LNCaP clone FGC (cell line): ENCODE results near the gene AHSG.
"Not testable (repeated sequence)": the region's sequence is repeated elsewhere in the genome, so short reads cannot be mapped to it uniquely, and the experiment has no call there.

ENCODE experiments used
- DNase-seq: peaks from one replicate; pipeline ENCODE4 v3.0.0-alpha.2; 2011; ENCODE audit warnings: low read depth
- H3K4me3 ChIP-seq: 2 replicates; pipeline ENCODE4 v1.5.1; 2011; ENCODE audit warnings: mild to moderate bottlenecking, low read depth, low read length, control low read depth
- TF ChIP-seq, protein P1 (sequence below): IDR thresholded peaks from 2 replicates; pipeline ENCODE4 v1.5.1; 2012; ENCODE audit warnings: mild to moderate bottlenecking; ENCODE audit not compliant: control insufficient read depth, insufficient read depth; ENCODE audit errors: extremely low read depth

Gene AHSG

DNA sequence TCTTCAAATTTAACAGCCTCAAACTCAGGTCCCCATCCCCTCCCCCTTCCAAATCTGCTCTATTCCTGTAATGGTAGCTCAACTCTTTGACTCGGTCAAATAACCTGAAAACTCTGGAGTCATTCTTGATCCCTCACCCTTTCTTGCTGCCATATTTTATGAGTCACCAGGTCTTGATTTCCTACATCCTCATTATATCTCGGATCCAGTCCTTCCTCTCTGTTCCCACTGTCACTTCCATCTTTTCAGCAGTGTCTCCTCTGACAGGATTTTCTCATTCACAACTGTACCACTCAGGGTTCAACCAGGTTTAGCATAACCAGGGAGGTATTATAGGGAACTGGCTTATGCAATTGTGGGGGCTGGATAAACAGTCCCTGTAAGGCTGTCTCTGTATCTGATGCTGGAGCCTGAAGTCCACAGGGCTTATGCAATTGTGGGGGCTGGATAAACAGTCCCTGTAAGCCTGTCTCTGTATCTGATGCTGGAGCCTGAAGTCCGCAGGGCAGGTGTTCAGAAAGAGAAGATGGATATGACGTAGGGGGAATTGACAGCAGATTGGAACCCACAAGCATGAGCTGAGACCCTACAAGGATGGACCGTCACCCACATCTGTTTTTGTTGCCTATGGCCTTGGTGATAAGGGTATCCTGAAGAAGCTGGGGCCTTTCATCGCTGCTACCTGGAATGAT is 18.2 kb downstream of the AHSG start:
- TF ChIP-seq, protein P1, sequence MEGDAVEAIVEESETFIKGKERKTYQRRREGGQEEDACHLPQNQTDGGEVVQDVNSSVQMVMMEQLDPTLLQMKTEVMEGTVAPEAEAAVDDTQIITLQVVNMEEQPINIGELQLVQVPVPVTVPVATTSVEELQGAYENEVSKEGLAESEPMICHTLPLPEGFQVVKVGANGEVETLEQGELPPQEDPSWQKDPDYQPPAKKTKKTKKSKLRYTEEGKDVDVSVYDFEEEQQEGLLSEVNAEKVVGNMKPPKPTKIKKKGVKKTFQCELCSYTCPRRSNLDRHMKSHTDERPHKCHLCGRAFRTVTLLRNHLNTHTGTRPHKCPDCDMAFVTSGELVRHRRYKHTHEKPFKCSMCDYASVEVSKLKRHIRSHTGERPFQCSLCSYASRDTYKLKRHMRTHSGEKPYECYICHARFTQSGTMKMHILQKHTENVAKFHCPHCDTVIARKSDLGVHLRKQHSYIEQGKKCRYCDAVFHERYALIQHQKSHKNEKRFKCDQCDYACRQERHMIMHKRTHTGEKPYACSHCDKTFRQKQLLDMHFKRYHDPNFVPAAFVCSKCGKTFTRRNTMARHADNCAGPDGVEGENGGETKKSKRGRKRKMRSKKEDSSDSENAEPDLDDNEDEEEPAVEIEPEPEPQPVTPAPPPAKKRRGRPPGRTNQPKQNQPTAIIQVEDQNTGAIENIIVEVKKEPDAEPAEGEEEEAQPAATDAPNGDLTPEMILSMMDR = no peak
- DNase-seq = no peak
- H3K4me3 ChIP-seq = no peak overlapping the region

DNA sequence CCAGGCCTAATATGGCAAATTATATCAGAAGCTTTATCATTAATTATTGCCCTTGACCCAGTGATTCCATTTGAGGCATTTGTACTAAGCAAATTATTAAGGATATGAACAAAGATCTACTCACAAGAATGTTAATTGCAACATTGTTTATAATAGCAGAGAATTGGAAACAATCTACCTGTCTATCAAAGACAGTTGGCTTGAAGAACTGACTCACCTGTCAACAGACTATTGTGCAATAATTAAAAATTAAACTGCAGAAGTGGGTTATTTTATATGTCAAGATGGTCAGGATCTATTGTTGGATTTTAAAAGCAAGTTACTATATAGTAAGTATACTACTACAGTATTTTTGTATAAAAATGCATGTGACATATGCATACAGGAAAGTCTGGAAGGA is 20.6 kb downstream of the AHSG start:
- TF ChIP-seq, protein P1 = no peak
- DNase-seq = no peak

DNA sequence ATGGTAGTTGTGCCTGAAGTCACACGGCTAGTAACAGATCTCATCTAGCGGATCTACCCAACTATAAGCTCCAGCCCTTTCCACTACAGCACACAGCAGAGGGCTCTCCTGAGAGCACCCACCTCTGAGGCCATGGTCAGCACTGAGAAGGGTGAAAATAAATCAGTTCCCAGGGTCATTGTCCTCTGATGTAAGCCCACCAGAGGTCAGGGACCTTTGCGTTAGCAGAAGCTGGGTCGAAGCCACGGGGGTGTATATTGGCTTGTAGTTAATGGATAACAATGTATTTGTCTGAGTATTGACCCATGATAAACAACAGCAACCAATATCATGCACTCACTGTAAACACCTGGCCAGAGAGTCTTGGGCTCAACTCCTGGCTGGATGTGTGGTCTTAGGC is 21.3 kb downstream of the AHSG start:
- DNase-seq, H3K4me3 ChIP-seq: not testable (repeated sequence)

More for the DNA sequence above, 20.6 kb downstream of the AHSG start:
- no peak overlapping the region for H3K4me3 ChIP-seq

DNA sequence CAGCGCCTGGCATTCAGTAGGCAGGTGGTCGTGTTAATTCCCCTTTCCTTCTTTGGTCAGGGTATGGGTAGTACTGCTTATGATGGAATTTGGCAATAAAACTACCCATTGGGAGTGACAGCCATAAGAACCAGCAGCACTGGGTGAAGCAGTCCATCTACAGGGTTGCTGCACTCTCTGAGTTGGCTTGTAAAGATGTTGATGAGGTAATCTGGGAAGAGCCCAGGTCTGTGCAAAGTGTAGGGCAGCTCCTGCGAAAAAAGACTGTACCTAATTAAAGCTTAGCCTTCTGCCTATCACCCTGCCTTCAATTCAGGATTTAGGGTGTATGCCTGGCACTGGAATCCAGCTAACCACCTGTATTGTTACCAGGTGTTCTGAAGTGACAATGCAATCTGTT is 22.7 kb downstream of the AHSG start:
- TF ChIP-seq, protein P1 = no peak
- H3K4me3 ChIP-seq = no peak overlapping the region
- no peak for DNase-seq

DNA sequence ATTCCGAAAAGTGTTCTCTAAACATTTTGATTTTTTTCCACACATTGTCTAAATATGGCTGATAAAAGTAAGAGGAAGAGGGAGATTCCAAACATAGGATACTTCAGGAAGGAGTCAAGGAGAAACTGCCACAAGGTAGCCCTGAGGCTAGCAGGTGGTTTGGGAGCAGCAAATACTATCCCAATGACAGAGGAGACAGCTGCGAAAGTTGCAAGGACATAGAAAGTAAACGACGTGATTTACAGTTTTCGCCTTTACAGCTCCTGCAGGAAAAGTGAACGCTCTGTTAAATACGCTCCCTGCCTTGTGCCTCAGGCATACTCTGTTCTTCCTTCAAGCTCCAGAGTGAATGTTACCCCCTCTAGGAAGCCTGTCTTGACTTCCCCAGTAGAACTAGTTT is 23.7 kb downstream of the AHSG start:
- TF ChIP-seq, protein P1 = no peak
- H3K4me3 ChIP-seq = no peak overlapping the region

DNA sequence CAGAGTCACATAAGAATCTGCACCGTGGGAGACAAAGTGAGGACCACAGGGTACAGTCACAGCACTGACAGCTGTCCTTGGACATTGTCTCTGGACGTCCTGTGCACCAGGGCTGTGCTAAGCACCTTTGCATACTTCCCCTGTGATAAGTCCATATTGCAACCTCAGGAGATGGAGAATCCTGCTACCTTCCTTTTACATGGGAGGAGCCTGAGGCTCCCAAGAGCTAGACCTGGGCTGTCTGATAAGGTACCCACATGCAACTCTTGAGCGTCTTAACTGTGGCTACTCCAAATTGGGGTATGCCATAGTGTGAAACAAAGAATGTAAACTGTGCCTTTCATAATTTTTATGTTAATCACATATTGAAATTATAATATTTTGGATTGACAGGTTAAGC is 24.8 kb downstream of the AHSG start:
- TF ChIP-seq, protein P1 = no peak
- DNase-seq = no peak
- no peak overlapping the region for H3K4me3 ChIP-seq

More for the DNA sequence above, 23.7 kb downstream of the AHSG start:
- no peak for DNase-seq

DNA sequence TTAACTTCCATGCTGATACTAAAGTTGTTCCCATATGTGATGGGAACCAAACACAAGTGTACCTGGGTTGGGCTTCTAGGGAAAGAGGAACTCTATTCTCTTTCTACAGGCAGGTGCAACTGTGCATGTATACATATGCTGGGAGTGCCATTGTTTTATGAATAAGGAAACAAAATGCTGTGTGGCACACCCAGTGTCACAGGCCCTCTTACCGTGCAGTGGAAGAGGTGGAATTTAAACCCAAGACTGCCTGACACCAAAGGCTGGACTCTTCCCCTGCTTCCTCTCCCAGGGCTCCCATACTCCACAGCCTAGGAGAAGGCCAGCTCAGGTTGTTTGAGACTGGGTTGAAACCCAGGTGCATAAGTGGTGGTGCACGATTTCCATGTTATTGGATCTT is 25.4 kb downstream of the AHSG start:
- DNase-seq = no peak
- H3K4me3 ChIP-seq = no peak overlapping the region
- TF ChIP-seq, protein P1 = no peak
